Inflammatory macrophage treated with lipopolysaccharide for 4 hours (primary cell): ENCODE measurements around the gene EVL.
"Not testable (repeated sequence)": the region's sequence is repeated elsewhere in the genome, so short reads cannot be mapped to it uniquely, and the experiment has no call there.

Experiments
- DNase-seq: peaks from one replicate; pipeline ENCODE4 v3.0.0-alpha.2; 2020

Gene EVL

GRCh38 chr14:100065111-100065871 lies at the start of gene EVL:
Gene EVL (plus strand): TSS chr14:100065422. CDS start chr14:100065501, 79 bp downstream.
- DNase-seq: peak; percentile 92

DNA sequence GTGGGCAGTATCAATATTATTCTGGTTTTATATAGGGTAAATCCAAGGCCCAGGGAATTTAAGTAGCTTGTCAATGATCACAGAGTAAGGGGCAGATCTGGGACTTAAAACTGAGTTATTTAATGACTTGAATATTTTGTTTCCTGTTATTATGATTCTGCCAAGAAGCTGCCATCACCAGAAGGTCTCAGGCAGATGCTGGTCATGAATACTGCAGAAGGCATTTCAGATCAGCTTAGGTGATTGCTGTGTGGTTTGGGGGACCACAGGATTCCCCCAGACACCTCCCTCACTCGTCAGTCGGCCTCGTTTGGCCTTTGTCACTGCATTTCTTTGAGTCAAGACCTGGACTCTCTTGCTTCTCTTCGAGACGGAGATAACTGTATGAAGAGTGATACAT lies 47.7 kb upstream of the EVL start:
- DNase-seq: no peak

DNA sequence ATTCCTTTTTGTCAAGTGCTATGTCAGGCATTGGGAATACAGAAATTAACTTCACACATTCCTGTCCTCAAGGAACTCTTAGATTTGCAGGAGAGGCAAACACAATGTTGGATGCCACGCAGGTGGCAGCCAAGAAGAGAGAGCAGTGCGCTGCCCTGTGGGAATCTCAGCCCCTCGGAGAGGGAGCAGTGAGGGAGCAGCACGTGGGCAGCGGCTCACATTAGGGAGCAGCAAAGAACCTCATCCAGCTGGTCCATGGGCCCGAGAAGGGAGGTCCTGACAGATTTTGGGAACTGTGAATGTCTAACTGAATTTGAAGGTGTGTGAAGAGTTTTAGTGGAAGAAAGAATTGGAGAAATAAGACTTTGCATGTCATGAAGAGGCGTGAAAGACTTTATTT lies 47.2 kb upstream of the EVL start:
- no peak for DNase-seq

DNA sequence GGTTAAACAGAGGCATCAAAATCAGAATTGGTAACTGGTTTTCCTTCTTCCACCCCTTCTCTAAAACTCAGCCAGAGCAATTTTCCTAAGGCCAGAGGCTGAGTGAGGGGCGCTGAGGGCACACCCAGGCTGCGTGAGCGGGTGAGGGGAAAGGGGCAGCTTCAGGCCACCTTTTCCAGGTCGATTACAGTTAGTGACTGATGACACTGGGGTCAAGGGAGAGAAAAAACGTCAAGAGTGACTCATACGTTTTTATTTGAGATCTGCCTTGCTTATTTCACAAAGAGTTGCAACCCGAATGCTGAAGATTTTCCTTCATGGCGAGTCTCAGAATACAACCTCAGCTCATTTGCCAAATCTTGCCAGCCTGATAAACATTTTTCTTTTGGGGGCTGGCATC lies 46.7 kb upstream of the EVL start:
- DNase-seq: no peak

DNA sequence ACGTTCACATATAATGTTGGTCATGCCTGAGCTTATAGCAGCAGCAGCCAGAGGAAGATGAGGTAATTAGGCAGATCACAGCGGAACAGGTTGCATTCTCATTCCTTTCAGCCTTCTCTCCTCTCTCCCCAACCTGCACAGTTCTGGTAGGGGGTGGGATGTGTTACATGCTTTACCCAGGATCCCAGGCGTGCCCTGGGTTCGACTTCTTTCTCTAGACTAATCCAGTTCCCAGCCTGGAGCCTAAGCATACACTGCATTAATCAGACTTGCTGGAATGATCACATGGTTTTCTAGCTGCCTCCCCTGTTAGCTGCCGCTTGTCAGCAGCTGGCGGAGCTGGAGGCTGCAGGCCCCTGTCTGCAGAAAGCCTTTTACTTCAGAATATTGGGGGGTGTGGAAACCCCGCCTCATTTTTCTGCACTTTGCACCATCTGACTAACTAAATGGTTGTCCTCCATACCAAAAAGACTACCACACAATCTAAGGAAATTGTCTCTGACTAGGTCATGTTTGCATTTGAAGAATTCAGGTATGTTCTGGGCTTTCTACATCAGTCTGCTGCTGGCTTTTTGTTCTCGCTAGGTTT lies 46.0 kb upstream of the EVL start:
- no peak for DNase-seq

GRCh38 chr14:100020629-100021028 lies 44.6 kb upstream of the EVL start:
- DNase-seq: no peak

DNA sequence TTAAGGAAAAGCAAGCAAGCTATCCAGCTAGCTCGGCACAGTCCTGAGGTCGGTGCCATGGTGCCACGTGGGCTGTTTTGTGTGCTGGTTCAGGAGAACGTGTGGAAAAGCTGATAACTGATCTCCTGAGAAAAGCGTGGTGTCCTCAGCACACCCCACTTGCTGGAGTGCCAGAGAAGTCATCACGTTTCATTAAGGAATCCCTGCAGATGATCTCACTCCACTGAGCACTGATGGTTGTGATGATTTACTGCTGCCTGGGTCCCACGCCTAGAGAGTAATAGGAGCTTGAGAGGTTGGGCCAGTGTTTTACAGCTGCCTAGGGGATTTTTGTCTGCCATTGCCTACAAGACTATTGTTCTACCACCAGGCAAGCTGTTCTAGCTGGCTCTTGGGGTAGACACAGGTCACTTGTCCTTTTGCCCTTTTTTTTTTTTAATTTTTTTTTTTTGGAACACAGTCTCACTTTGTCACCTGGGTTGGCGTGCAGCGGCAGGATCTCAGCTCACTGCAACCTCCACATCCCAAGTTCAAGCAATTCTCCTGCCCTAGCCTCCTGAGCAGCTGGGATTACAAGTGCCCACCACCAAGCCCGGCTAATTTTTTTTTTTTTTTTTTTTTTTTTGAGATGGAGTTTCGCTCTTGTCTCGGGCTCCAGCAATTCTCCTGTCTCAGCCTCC lies 42.3 kb upstream of the EVL start:
- DNase-seq: no peak

GRCh38 chr14:100025111-100025510 lies 40.1 kb upstream of the EVL start:
- DNase-seq: peak; percentile 33

DNA sequence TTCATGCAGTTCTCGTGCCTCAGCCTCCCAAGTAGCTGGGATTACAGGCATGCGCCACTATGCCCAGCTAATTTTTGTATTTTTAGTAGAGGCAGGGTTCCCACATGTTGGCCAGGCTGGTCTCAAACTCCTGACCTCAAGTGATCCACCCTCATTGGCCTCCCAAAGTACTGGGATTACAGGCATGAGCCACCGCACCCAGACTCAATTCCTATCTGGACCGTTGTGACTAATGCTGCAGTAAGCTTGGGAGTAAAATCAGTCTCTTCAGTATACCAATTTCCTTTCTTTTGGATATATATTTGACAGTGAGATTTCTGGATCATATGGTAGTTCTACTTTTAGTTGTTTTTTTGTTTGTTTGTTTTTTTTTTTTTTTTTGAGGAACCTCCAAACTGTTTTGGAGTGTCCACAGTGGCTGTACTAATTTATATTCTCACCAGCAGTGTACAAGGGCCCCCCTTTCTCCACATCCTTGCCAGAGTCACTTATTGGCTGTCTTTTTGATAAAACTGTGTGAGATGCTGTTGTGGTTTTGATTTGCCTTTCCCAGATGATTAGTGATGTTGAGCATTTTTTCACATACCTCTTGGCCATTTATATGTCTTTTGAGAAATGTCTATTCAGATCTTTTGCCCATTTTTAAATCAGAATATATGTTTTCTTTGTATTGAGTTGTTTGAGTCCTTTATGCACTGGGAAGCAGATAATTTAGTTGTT lies 37.3 kb upstream of the EVL start:
- no peak for DNase-seq

DNA sequence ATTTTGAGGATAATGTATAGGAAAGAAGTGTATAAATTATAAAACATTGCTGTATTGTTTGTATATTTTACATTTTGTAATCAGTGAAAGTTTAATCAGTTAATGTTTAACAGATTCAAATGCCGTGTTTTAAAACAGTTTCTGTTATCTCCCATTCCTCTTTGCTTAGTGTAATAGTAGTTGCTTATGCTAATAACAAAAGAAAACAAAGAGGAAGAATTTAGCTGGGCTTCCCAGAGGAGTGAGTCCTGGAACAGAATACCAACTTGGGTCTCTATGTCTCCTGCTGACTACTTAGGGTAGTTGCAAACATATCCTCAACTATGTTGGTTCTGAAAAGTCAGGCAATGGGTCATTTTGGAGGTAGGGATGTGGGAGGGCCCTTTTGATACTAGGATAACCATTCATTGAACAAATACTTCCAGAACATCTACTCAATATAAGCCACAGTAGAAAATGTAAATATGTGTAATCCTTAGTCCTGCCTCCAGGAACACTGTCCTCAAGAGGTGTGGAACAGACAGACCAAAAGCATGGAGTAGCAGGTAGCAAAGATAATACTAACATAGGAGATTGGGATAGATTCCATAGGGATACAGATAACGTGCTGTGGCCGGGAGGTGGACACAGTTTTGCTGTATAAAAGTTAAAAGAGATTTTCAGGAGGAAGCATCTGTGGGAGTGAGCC lies 36.1 kb upstream of the EVL start:
- DNase-seq: no peak

- not testable (repeated sequence) for DNase-seq
These were observed 35.2 kb upstream of the EVL start for GRCh38 chr14:100030006-100030405.

GRCh38 chr14:100030452-100031153 lies 34.6 kb upstream of the EVL start:
- DNase-seq: no peak

- DNase-seq: peak; percentile 85
These were observed 33.5 kb upstream of the EVL start for GRCh38 chr14:100031506-100032281.

- no peak for DNase-seq
These were observed 32.5 kb upstream of the EVL start for GRCh38 chr14:100032738-100033137.

DNA sequence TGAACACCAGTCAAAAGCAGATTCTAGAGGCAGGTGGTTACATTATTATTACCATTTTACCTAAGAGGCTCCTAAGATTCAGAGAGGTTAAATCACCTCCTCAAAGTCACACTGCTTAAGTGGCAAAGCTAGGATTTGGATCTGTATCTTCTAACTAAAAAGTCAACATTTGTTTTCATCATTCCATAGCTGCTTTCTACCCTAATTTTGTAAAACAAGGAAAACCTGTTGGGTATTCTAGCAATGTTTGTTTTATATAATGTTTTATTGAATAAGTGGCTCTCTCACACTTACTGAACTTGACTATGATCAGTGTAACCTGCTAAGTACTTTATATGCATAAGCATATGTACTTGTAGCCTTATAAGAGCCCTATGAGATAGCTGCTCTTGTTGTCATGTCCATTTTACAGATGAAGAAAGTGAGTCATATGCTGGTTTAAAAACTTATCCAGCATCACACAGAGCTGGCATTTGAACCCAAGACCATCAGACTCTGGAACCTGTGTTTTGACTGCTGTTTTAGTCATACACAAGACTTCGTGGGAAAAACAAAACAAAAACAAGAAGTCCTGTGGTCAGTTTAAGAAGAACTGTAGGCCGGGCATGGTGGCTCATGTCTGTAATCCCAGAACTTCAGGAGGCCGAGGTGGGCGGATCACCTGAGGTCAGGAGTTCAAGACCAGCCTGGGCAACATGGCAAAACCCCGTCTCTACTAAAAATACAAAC lies 31.7 kb upstream of the EVL start:
- DNase-seq: peak; percentile 68

DNA sequence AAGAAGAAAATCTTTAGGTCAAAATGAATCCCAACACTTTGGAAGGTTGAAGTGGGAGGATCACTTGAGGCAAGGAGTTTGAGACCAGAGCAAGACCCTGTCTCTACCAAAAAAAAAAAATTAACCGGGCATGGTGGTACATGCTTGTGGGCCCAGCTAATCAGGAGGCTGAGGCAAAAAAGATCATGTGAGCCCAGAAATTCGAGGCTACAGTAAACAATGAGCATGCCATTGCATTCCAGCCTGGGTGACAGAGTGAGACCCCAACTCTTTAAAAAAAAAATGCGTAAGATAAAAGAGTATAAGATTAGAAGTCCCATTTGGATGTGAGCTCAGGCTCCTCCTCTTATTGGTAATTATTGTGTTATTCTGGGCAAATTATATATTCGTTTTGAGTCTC lies 30.8 kb upstream of the EVL start:
- DNase-seq: no peak

GRCh38 chr14:100034961-100035500 lies 30.2 kb upstream of the EVL start:
- no peak for DNase-seq

DNA sequence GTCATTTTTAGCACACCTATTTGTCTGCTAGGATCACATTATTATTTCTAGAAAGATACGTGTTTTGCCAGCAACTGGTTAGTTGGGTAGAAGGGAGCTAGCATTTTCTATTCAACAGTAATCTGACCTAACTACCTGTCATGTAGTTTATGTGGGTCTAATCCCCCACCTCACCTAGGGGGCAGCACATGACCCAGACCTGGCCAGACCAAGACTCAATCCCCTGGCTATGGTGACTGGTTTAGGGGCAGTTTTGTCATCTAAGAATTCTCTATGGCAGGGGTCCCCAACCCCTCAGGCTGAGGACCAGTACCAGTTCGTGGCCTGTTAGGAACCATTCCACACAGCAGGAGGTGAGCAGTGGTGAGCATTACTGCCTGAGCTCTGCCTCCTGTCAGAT lies 29.5 kb upstream of the EVL start:
- no peak for DNase-seq

GRCh38 chr14:100037353-100037752 lies 27.9 kb upstream of the EVL start:
- no peak for DNase-seq

GRCh38 chr14:100038065-100038464 lies 27.2 kb upstream of the EVL start:
- no peak for DNase-seq
